Panc1 (cell line): Measurements from ENCODE around the gene GATB. TPM values are rescaled to one million over a fixed set of nuclear protein-coding genes. Genes with fewer than 3 reads are reported as not detected.

Source experiments
- ATAC-seq: fragments of 200-7000 bp; cut with Tn5 transposase; 2 replicates; pipeline ENCODE4 v1.9.1; 2020; ENCODE audit warnings: mild to moderate bottlenecking, moderate library complexity
- BruUV-seq: library from RNA; stranded (reverse); fragments of 400-500 nt; replicated peaks from 2 replicates; lab custom pipeline; 2021; lab: Mats Ljungman, UMichigan
- CTCF ChIA-PET: fragments of 300-600 bp; sonication (Branson Sonifier 250); formaldehyde crosslinking; loops from one replicate; lab custom pipeline; 2022; ENCODE audit warnings: antibody characterized with exemption; lab: Charles Lee
- POLR2A ChIA-PET: fragments of 300-600 bp; sonication (Branson Sonifier 250); formaldehyde crosslinking; loops from one replicate; lab custom pipeline; 2022; ENCODE audit warnings: antibody characterized with exemption; lab: Charles Lee
- DNase-seq: peaks from one replicate; pipeline ENCODE4 v3.0.0-alpha.2; 2010; ENCODE audit warnings: low read depth, low spot score
- H3K27ac ChIP-seq: 2 replicates; pipeline ENCODE4 v1.5.1; 2011; ENCODE audit warnings: mild to moderate bottlenecking, low read length, inconsistent platforms
- H3K27me3 ChIP-seq: fragments of 200-500 bp; sonication (Bioruptor generic); 2 replicates; pipeline ENCODE4 v1.6.0; 2014; ENCODE audit warnings: low read length, inconsistent platforms; ENCODE audit not compliant: control insufficient read depth, insufficient read depth
- H3K36me3 ChIP-seq: fragments of 200-500 bp; sonication (Bioruptor generic); 2 replicates; pipeline ENCODE4 v1.5.1; 2014; ENCODE audit warnings: inconsistent platforms, mild to moderate bottlenecking, low read length, moderate library complexity; ENCODE audit not compliant: control insufficient read depth, insufficient read depth
- H3K4me1 ChIP-seq: 2 replicates; pipeline ENCODE4 v1.5.1; 2011; ENCODE audit warnings: inconsistent platforms, mild to moderate bottlenecking, low read length, moderate library complexity; ENCODE audit not compliant: control insufficient read depth, insufficient read depth
- H3K4me3 ChIP-seq, 2 experiments: 2 replicates each; pipeline ENCODE4 v1.5.1; 2011 to 2012; ENCODE audit warnings: low read depth in 2 of 2, low read length in 2 of 2, mild to moderate bottlenecking in 2 of 2, inconsistent platforms in 1 of 2, moderate library complexity in 1 of 2
- H3K9me3 ChIP-seq: fragments of 200-500 bp; sonication (Bioruptor generic); 2 replicates; pipeline ENCODE4 v1.5.1; 2014; ENCODE audit warnings: low read depth, mild to moderate bottlenecking, inconsistent platforms, low read length, moderate library complexity; ENCODE audit not compliant: control insufficient read depth, insufficient read depth
- POLR2AphosphoS5 ChIP-seq: IDR thresholded peaks from 2 replicates; pipeline ENCODE4 v1.6.1; 2012; ENCODE audit warnings: mild to moderate bottlenecking, low read depth, low read length, moderate library complexity
- SIN3A ChIP-seq: IDR thresholded peaks from 2 replicates; pipeline ENCODE4 v1.6.1; 2012; ENCODE audit warnings: low read depth, mild to moderate bottlenecking, low read length, moderate library complexity, borderline replicate concordance; ENCODE audit not compliant: insufficient read depth
- TCF7L2 ChIP-seq: IDR thresholded peaks from 2 replicates; pipeline ENCODE4 v1.6.1; 2011; ENCODE audit warnings: mild to moderate bottlenecking, low read depth, low read length, inconsistent platforms
- in situ Hi-C: cut with HindIII; loops from 2 replicates; pipeline ENCODE4 v1.10.0; 2016; ENCODE audit warnings: low sequenced_read_pairs, low pct_unique_long_range_greater_than_20kb
- intact Hi-C: fragments of 100-400 bp; cut with micrococcal nuclease; formaldehyde crosslinking; loops from one replicate; pipeline ENCODE4 v1.10.0; 2022; ENCODE audit not compliant: unreplicated experiment
- total RNA-seq: library from RNA; stranded (reverse); gene quantifications from one replicate; pipeline ENCODE4 v1.2.1, GENCODE V29; 2021; ENCODE audit not compliant: unreplicated experiment
- TF ChIP-seq, protein P1 (sequence below): fragments of 450-650 bp; IDR thresholded peaks from 2 replicates; pipeline ENCODE4 v1.5.1; 2017; ENCODE audit warnings: mild to moderate bottlenecking
- TF ChIP-seq, protein P2 (sequence below), 2 experiments: IDR thresholded peaks; 2 replicates each; pipeline ENCODE4 v1.6.1; 2011 to 2012; ENCODE audit warnings: low read depth in 2 of 2, control low read depth in 1 of 2, low read length in 1 of 2, mild to moderate bottlenecking in 1 of 2, moderate library complexity in 1 of 2; ENCODE audit not compliant: insufficient read depth in 1 of 2

Gene GATB
- total RNA-seq, 1 experiment from 2014 or later, result 9.7 TPM

DNA sequence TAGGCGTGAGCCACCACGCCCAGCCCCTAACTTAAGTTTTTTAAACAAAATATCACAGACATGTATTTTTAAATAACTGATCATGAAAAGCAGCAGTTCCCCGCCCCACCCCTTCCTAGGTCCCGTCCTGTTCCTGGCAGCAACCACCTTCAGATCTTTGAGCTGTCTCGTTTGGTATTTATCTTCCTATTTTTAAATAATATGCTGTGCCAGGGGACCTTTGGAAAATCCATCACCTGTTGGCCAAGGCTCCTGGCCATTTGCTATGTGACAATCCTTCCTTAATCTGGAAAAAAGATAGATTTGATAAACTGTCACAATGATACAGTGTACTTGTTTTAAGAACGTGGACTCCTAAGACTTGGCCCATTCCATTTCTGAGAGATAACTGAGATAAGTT, 10.7 kb downstream of the GATB start:
- in situ Hi-C loops (no loop called here), intact Hi-C loops (no loop called here)
- TF ChIP-seq, protein P1, sequence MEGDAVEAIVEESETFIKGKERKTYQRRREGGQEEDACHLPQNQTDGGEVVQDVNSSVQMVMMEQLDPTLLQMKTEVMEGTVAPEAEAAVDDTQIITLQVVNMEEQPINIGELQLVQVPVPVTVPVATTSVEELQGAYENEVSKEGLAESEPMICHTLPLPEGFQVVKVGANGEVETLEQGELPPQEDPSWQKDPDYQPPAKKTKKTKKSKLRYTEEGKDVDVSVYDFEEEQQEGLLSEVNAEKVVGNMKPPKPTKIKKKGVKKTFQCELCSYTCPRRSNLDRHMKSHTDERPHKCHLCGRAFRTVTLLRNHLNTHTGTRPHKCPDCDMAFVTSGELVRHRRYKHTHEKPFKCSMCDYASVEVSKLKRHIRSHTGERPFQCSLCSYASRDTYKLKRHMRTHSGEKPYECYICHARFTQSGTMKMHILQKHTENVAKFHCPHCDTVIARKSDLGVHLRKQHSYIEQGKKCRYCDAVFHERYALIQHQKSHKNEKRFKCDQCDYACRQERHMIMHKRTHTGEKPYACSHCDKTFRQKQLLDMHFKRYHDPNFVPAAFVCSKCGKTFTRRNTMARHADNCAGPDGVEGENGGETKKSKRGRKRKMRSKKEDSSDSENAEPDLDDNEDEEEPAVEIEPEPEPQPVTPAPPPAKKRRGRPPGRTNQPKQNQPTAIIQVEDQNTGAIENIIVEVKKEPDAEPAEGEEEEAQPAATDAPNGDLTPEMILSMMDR, result no peak
- H3K36me3 ChIP-seq, result no peaks in the 10 kb centered on the region
- H3K27ac ChIP-seq, result no peak overlapping the region
- ATAC-seq (no peak), DNase-seq (no peak)
- no peaks in the 10 kb centered on the region for H3K4me1 ChIP-seq
- H3K27me3 ChIP-seq, result no peaks in the 10 kb centered on the region
- no TSS peak for BruUV-seq
- ChIA-PET CTCF (no interaction called here), POLR2A (no interaction called here)
- H3K4me3 ChIP-seq, result no peak overlapping the region
- H3K9me3 ChIP-seq, result no peaks in the 10 kb centered on the region

DNA sequence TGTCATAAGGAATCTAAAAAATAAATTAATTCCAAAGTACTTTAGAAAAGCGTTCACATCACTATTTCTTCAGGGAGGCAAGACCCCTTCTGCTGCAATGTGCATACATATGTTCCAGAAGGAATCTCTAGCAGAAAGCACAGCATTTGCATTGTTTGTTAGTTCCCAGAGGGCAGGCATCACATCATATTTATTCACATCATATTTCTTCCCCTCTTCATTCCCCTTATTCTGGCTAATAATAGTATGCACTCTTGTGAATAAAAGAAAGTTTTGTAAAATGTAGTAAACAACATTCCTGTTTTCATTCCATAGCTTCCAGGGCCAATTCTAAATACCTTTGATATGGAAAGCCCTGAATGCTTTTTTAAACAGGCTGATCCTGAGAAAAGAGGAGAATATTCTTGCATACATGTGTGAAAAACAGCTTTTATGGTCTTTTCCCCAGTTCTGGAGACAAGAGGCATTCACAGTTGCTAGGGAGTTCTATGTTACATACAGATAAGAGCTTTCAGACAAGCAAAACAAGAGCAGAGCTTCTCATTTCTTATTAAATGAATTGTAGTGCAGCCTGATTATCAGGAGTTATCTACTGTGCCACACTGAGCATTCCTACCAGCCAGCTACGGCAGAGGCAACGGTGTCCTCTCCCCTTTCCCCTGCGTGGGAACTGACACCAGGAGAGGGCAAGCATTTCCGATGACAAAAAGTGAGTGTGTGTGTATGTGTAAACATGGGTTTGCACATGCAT, 15.2 kb downstream of the GATB start:
- CTCF ChIA-PET, result interaction anchor here (0.7 kb wide), 1 partner anchor 15 kb away, joined by 3 read pairs; no protein-coding TSS in a partner anchor
- in situ Hi-C loops, result no loop called here
- TF ChIP-seq, protein P1, result no peak
- TF ChIP-seq, protein P2, sequence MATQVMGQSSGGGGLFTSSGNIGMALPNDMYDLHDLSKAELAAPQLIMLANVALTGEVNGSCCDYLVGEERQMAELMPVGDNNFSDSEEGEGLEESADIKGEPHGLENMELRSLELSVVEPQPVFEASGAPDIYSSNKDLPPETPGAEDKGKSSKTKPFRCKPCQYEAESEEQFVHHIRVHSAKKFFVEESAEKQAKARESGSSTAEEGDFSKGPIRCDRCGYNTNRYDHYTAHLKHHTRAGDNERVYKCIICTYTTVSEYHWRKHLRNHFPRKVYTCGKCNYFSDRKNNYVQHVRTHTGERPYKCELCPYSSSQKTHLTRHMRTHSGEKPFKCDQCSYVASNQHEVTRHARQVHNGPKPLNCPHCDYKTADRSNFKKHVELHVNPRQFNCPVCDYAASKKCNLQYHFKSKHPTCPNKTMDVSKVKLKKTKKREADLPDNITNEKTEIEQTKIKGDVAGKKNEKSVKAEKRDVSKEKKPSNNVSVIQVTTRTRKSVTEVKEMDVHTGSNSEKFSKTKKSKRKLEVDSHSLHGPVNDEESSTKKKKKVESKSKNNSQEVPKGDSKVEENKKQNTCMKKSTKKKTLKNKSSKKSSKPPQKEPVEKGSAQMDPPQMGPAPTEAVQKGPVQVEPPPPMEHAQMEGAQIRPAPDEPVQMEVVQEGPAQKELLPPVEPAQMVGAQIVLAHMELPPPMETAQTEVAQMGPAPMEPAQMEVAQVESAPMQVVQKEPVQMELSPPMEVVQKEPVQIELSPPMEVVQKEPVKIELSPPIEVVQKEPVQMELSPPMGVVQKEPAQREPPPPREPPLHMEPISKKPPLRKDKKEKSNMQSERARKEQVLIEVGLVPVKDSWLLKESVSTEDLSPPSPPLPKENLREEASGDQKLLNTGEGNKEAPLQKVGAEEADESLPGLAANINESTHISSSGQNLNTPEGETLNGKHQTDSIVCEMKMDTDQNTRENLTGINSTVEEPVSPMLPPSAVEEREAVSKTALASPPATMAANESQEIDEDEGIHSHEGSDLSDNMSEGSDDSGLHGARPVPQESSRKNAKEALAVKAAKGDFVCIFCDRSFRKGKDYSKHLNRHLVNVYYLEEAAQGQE (IDR thresholded peaks at IDR 0.05; ENCODE audit: insufficient read depth in 1 of 2, low read depth in 2 of 2, low read length in 1 of 2), result no peak
- TF ChIP-seq TCF7L2 (no peak), SIN3A (no peak), POLR2AphosphoS5 (no peak)
- no peak overlapping the region for H3K27ac ChIP-seq
- no peaks in the 10 kb centered on the region for H3K36me3 ChIP-seq
- ATAC-seq (no peak), DNase-seq (no peak)
- H3K4me3 ChIP-seq, result no peak overlapping the region
- no peaks in the 10 kb centered on the region for H3K9me3 ChIP-seq
- no TSS peak for BruUV-seq
- intact Hi-C loops, result no loop called here
- H3K4me1 ChIP-seq, result no peaks in the 10 kb centered on the region
- POLR2A ChIA-PET, result no interaction called here
- no peaks in the 10 kb centered on the region for H3K27me3 ChIP-seq
